ENCODE results near the gene LCOR.
"Not testable (repeated sequence)": the region's sequence is repeated elsewhere in the genome, so short reads cannot be mapped to it uniquely, and the experiment has no call there.

The LCOR gene

DNA sequence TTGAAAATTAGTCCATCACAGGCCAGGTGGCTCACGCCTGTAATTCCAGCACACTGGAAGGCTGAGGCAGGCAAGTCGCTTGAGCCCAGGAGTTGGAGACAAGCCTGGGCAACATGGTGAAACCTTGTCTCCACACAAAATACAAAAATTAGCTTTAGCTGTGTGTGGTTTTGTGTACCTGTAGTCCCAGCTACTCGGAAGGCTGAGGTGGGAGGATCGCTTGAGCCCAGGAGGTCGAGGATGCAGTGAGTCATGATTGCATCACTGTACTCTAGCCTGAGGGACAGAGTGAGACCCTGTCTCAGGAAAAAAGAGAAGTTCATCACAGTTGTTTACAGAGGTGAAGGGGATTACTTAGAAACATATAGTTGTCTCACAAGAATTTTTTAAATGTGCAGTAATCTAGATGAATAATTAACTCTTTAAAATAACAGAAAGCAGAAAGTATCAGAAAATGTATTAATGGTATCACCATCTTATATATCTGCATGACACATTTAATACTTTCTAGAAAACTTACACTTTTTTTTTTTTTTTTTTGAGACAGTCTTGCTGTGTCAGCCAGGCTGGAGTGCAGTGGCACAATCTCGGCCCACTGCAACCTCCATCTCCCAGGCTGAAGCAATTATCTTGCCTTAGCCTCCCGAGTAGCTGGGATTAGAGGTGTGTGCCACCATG, 8.9 kb downstream of the LCOR start:
- DNase-seq = peak; percentile 41

DNA sequence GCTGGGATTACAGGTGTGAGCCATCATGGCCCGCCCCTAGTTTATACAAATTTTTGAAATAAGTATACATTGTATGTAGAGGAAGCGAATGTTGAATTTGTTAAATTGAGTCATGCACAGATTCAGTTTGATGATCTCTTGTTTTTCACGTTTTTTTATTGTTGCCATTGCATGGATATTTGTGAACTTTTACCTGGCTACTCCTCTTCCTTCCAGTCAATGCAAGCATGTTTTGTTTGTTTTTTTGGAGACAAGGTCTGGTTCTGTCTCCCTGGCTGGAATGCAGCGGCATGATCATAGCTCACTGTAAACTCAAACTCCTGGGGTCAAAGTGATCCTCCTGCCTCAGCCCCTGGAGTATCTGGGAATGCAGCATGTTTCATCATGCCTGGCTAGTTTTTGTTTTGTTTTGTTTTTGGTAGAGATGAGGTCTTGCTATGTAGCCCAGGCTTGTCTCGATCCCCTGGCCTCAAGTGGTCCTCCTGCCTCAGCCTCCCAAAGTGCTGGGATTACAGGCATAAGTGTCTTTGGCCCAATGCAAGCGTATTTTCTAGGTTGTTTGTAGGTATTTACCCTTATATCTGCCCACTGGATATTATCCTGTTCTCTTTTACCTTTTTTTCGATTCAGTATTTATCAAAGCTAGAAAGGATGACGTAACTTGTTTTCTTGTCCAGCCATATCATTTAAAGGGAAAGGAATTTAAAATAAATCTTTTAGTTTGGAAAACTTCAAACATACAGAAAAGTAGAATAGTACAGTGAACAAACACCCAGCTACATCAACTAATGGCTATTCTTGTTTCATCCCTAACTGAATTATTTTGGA, 11.0 kb downstream of the LCOR start:
- DNase-seq = no peak

DNA sequence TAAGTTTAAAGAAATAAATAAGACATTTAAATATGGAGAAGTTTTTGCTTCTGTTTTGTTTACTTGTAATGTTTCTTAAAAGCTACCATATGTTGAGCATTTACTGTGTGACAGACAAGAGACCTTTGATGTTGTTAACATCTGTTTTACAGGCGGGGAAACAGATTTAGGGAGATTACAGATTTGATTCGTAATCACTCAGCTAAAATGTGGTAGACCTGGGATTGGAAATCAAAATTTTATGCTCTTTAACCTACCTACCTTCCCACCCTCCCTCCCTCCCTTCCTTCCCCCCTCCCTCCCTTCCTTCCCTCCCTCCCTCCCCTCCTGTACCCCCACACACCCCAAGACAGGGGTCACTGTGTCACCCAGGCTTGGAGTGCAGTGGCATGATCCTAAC, 11.7 kb downstream of the LCOR start:
- DNase-seq = no peak

DNA sequence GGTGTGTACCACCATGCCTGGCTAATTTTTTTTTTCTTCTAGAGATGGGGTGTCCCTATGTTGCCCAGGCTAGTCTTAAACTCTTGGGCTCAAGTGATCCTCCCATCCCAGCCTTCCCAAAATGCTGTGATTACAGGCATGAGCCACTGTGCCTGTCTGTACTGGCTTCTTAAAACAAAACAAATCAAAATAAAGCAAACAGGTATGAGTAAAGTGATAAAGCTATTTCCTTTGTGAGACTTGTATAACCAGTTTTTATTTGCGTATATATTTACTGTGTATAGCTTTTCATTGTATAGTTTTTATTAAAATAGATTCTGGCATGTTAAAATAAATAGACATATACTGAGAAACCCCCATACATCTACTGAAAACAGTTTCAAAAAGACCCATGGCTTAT, 14.3 kb downstream of the LCOR start:
- no peak for DNase-seq

DNA sequence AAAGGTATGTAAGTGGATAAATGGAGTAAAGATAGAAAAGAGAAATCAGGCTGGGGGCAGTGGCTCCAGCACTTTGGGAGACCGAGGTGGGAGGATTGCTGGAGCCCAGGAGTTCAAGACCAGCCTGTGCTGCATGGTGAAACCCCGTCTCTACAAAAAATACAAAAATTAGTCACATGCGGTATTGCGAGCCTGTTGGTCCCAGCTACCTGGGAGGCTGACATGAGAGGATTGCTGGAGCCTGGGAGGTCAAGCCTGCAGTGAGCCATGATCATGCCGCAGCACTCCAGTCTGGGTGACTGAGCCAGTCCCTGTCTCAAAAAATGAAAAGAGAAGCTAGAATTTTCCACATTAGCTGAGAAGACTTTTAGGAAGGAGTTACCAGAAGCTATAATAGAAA, 14.8 kb downstream of the LCOR start:
- no peak for DNase-seq

DNA sequence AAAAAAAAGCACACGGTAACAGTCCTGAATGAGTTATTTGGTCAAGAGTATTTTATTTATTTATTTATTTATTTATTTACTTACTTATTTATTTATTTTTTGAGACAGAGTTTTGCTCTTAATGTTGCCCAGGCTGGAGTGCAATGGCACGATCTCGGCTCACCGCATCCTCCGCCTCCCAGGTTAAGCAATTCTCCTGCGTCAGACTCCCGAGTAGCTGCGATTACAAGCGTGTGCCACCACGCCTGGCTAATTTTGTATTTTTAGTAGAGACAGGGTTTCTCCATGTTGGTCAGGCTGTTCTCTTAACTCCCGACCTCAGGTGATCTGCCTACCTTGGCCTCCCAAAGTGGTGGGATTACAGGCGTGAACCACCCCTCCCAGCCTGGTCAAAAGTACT, 15.3 kb downstream of the LCOR start:
- not testable (repeated sequence) for DNase-seq

DNA sequence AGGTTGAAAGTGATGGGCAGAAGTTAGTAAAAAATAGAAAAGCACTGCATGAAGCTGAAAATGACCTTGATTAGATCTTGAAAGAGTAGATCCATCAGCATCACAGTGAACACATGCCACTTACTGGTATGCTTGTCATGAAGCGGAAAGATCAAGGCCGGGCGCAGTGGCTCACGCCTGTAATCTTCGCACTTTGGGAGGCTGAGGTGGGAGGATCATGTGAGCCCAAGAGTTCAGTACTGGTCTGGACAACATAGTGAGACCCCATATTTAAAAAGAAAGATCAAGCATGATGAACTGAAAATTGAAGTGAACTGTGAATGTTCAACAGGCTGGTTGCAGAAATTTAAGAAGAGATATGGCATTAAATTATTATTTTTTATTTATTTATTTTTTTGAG, 18.0 kb downstream of the LCOR start:
- DNase-seq = no peak

DNA sequence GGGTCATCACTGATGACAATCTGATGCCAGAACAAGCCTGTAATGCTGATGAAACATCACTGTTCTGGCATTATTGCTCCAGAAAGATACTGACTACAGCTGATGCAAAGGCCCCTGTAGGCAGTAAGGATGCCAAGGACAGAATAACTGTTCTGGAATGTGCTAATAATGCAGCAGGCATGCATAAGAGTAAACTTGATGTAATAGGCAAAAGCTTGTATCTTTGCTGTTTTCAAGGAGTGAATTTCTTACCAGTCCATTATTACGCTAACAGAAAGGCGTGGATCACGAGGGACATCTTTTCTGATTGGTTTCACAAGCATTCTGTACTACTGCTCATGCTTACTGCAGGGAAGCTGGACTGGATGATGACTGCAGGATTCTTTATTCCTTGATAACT, 18.7 kb downstream of the LCOR start:
- DNase-seq = peak; percentile 94

DNA sequence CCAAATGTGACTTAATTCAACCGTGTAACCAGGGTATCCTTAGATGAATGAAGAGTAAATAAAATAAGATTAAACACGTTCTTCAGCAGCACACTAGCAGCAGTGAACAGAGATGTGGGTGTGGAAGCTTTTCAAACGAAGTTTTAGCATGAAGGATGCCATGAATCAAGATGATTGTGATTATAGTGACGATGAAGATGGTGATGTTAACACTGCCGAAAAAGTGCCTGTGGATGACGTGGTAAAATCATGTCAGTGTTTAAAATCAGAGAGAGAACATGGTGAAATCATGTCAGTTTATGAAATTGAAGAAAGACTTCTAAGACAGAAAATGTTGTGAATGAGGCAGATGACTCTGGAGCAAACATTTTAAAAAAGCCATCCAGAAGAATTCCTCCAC, 19.2 kb downstream of the LCOR start:
- DNase-seq = no peak

DNA sequence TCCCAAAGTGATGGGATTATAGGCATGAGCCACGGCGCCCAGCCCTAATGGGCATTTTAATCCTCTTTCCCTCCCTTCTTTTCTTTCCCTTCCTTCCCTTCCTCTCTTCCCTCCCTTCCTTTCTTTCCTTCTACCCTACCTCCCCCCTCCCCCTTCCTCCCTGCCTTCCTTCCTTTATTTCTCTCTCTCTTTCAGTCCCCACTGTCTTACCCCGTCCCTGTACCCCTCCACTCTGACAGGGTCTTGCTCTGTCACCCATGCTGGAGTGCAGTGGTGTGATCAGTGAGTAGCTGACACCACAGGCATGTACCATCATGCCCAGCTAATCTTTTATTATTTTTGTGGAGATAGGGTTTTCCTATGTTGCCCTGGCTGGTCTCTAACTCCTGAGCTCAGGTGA, 24.2 kb downstream of the LCOR start:
- no peak for DNase-seq

DNA sequence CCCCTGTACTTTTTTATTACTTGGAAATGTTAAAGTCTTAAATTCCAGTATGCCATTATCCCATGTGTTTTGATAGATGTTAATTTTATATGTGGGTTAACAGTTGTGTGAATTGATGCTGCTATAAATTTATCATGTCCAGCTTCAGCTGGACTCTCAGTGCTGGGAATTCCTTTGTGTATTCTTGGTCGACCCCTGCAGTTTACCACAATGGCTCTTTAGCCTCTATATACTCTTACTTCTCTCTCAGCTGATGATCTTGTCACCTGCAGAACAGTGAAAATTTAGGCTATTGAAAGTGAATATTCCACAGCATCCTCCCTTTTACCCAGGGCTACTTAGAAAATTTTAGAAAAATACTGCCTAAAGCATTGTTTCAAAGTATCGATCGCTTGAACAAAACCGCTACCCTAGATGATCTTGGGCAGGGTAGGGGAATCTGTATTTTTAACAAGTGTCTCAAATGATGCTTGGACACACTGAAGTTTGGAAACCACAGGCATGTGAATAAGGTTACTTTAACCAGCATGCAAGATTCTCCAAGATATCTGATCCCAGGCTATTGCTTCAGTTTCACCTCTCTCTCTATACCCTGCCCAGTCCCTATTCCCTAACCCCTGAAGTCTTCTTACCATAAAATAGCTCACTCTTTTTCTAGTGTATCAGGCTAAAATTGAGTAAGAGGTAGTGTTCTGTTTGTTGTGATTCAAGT, 25.4 kb downstream of the LCOR start:
- no peak for DNase-seq

DNA sequence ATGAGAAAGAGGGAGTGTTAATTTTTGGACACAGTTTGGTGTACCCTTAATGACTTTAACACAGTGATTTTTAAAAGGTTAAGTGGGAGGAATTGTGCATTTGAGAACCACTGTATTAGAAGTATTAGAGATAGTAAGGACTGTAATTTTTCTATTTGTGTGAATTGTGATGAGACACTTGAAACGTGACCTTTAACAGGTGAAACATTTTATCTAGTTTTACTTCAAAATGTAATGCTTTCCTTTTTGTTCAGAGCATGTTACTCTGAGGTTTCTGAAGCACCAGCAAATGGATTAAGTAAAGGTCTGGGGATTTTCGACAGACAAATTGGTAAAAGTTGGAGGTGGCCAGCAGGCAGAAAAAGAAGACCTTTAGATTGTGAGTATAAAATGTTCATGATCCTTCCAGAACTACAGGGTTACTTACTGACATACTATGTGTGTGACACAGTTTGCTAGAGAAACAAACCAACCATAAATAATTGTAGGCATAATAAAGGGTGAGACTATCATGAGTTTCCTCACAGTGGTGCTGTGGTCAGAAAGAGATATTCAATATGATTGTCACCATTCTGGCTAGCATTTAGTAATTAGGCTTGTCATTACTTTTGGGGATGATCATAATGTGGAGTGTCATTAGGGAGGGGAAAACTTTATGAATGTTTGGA, 26.1 kb downstream of the LCOR start:
- peak; percentile 17 for DNase-seq

DNA sequence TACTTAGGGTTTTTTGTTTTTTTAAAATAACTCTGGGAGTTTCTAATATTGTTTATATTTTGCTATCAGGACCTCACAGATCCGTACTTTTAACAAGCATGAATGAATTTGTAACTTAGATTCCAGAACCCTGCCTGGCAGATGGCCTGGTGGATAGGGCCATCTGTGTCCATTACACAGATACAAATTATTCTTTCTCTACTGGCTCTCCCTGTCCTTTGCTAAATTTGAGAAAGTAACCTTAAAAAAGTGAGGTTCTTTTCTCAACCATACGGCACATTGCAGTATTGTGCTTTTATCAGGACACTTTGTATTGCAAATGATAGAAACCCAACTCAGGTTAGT, 26.6 kb downstream of the LCOR start:
- no peak for DNase-seq

DNA sequence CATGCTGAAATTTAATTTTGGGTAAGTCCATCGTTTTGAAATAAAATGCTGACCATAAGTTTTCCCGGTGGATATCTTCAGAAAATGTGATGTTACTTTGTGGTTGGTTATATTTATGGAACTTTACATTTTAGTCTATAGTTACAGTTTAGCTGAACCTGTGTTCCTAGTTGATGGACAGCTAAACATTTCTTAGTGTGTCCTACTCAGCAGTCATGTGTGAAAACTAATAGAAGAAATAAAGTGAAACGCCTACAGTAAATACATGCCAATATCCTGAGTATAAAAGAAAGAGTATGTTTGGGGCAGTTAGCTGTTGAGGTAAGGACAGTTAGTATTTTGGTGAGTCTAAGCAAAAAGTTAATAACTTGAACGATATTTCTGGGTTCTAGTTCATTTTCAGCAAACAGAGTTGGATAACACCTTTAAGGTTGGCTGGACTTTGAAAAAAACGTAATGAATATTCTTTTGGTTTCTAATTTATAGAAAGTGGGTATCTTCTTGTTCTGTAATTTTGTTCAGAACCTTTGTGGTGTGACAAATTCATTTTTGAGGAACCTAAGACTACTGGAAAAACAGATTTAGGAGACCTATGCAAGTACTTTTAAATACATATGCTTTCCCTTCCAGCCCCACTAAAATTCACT, 28.7 kb downstream of the LCOR start:
- DNase-seq = no peak

DNA sequence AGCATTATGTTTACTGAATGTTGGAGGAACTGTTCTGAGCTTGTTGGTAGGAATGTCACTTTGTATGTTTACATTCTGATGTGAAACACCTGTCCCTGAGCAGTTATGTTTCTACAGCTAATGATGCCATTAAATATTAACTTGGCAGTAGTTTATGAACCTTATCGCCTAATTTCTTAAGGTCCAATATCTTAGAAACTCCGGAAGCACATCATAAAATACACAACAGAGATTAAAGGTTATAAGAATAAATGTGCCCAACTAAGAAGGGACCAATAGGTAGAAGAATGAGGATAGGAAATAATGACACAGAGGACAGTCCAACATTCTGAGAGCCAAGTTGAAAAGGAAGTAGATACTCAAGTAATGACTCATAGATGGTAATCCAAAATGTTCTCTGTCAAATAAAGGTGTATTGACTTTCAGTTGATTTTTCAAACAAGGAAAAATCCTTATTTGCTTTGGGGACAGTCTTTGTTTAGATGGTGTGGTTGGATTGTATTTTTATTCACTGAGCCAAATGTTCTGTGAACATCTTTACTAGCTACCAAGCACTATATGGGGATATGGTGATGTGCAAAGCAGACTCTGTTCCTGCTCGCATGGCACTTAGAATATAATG, 31.9 kb downstream of the LCOR start:
- DNase-seq = peak; percentile 64

DNA sequence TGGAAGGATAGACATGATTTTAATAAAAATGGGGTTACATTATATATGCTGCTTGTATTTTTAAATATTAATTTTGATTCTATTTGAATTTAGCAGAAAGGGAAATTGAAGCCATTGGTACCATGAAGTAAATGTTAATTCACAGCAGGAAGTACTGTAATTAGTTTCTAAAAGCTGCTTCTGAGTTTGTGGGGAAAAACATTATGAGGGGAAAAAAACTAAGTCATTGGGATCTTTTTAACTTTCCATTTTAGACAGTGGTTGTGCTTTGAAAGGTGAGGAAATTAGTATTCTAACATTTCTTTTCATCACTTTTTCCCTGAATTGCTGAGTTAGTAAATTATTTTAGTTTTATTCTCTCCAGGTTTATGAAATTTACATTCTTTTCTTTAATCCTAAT, 41.0 kb downstream of the LCOR start:
- DNase-seq = no peak

DNA sequence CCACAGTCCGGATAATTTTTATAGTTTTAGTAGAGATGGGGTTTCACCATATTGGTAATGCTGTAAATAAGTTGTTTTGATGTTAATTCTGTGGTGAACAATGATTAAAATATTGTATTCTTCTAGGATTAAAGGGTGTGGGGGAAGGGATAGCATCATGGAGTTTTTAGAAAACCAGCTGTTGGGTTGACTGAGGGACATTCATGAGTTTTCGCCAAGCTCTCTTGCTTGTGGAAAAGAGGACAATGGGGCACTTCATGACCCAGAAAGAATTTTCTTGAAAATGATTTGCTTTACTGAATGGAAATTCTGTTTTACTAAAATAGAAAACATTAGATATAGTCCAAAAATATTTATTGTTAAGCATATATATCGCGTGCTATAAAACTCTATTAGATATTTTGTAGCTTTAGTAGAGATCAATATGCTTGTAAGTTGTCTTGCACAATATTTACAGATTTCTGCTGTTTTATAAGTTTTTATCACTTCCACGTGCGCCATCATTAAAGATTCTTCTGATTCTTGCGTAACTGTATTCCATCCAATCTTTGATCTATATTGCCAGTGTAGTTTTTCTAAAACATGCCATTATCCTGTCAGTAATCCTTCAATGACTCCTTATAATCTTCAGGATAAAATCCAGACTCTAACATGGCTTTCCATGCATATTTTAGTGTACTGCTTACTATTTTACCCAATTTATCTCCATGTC, 41.8 kb downstream of the LCOR start:
- no peak for DNase-seq

DNA sequence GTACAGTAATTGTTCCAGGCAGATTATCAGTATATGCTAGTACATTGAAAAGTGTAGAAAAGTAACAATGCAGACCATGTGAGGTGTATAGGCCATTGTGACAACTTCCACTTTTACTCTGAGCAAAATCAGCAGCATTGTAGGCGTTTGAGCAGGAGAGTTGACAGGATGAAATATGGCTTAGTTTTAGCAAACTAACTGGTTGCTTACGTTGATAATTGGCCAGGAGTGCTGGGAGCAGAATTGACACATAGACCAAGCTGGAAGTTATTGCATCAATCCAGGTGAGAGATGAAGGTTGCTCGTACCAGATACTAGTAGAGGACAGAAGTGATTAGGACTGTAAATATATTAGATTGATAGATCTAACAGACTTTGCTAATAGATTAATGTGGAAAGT, 46.0 kb downstream of the LCOR start:
- no peak for DNase-seq

DNA sequence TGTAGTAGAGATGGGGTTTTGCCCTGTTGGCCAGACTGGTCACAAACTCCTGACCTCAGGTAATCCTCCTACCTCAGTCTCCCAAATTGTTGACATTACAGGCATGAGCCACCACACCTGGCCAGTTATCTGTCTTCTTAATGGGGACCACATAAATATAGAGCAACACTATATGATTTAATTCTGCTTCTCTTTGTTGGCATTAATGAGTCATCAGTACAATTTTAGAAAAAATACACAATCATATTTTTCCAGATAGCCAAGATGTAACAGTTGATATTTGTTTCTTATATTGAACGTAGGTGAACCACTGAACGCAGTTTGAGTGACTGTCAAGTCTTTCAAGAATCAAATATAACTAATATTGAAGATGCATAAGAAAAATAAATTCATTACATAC, 48.5 kb downstream of the LCOR start:
- DNase-seq = no peak

DNA sequence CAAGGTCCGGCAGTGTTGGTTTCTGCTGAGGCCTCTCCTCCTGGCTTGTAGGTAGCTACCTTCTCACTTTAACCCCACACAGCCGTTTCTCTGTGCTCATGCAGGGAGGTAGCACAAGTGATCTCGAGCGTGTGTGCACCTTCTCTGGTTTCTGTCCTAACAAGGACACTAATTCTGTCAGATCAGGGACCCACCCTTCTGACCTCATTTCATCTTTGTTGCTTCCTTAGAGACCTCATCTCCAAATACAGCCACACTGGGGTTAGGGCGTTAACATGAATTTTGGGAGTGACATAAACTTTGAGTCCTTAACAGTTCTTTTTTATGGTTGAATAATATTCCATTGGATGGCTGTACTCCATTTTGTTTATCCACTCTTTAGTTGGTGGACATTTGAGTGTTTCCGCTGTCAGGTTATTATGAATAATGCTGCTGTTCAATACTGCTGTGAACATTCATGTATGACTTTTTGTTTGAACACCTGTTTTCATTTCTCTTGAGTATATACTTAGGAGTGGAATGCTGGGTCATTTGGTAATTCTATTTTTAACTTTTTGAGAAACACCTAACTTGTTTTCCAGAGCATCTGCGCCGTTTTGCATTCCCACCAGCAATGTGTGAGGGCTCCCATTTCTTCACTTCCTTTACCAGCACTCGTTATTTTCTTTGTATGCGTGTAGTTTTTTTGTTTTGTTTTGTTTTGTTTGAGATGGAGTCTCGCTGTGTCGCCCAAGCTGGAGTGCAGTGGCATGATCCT, 57.5 kb downstream of the LCOR start:
- DNase-seq = no peak

DNA sequence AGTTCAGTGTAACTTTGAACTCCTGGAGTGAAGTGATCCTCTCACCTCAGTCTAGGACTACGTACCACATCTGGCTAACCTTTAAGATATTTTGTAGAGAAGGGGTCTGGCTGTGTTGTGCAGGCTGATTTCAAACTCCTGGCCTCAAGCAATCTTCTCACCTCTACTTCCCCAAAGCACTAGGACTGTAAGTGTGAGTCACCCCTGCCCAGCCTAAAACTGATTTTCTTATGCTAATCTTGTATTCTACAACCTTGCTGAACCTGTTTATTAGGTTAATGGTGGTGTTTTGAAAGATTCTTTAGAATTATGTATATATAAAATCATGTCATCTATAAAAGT, 58.0 kb downstream of the LCOR start:
- DNase-seq = no peak

Measured in fibroblast of skin of right biceps (primary cell).